Smooth muscle cell (in vitro differentiated cells): ENCODE results near the gene TXLNG. TPM values are rescaled to one million over a fixed set of nuclear protein-coding genes. Genes with fewer than 3 reads are reported as not detected.
"Not testable (repeated sequence)": the region's sequence is repeated elsewhere in the genome, so short reads cannot be mapped to it uniquely, and the experiment has no call there.

Source experiments
- DNase-seq: peaks from one replicate; lab custom pipeline; 2025; ENCODE audit not compliant: unreplicated experiment; lab: John Stamatoyannopoulos, UW
- H2AFZ ChIP-seq: fragments of 200-600 bp; sonication (generic); 2 replicates; pipeline ENCODE4 v1.6.0; 2016; ENCODE audit warnings: antibody characterized with exemption, low read depth, mild to moderate bottlenecking
- H3F3A ChIP-seq: fragments of 200-600 bp; sonication (generic); 2 replicates; pipeline ENCODE4 v1.6.0; 2017; ENCODE audit warnings: antibody characterized with exemption, low read depth
- H3K27ac ChIP-seq: fragments of 200-600 bp; sonication (generic); 2 replicates; pipeline ENCODE4 v1.5.1; 2016; ENCODE audit warnings: low read depth, mild to moderate bottlenecking
- H3K27me3 ChIP-seq: fragments of 200-600 bp; sonication (generic); 2 replicates; pipeline ENCODE4 v1.6.1; 2016; ENCODE audit warnings: low read depth, mild to moderate bottlenecking
- H3K36me3 ChIP-seq: fragments of 200-600 bp; sonication (generic); 2 replicates; pipeline ENCODE4 v1.5.1; 2016; ENCODE audit warnings: low read depth
- H3K4me1 ChIP-seq: fragments of 200-600 bp; sonication (generic); 2 replicates; pipeline ENCODE4 v1.5.1; 2016; ENCODE audit warnings: low read depth
- H3K4me2 ChIP-seq: fragments of 200-600 bp; sonication (generic); 2 replicates; pipeline ENCODE4 v1.6.0; 2016; ENCODE audit warnings: mild to moderate bottlenecking
- H3K4me3 ChIP-seq: fragments of 200-600 bp; sonication (generic); 2 replicates; pipeline ENCODE4 v1.5.1; 2016; ENCODE audit warnings: mild to moderate bottlenecking
- H3K79me2 ChIP-seq: fragments of 200-600 bp; sonication (generic); 2 replicates; pipeline ENCODE4 v1.6.0; 2016; ENCODE audit warnings: low read depth, mild to moderate bottlenecking
- H3K9ac ChIP-seq: fragments of 200-600 bp; sonication (generic); 2 replicates; pipeline ENCODE4 v1.6.0; 2016; ENCODE audit warnings: low read depth
- H3K9me3 ChIP-seq: fragments of 200-600 bp; sonication (generic); replicated peaks from 2 replicates; pipeline ENCODE4 v1.5.1; 2016; ENCODE audit warnings: low read depth
- H4K20me1 ChIP-seq: fragments of 200-600 bp; sonication (generic); 2 replicates; pipeline ENCODE4 v1.6.0; 2016; ENCODE audit warnings: low read depth
- WGBS: methylation state at CpG from one replicate; pipeline ENCODE4 v1.1.7; 2016; ENCODE audit warnings: low lambda C conversion rate; 5-methylcytosine and 5-hydroxymethylcytosine counted together
- polyA plus RNA-seq: library from polyadenylated mRNA; unstranded; fragments of >200 nt; fragmentation: Nextera tagmentation; extraction: Ambion mirVana; gene quantifications from 2 replicates; pipeline ENCODE4 v1.2.1, GENCODE V29; 2016
- total RNA-seq: library from RNA; depleted of rRNA; stranded (reverse); fragments of >200 nt; gene quantifications from 2 replicates; pipeline ENCODE4 v1.2.3, GENCODE V29; 2014
- TF ChIP-seq, protein P1 (sequence below): fragments of 200-600 bp; sonication (generic); IDR thresholded peaks from 2 replicates; pipeline ENCODE4 v1.5.1; 2017; ENCODE audit warnings: borderline replicate concordance, mild to moderate bottlenecking, antibody characterized with exemption; ENCODE audit not compliant: insufficient read depth, poor library complexity, severe bottlenecking

TXLNG gene
- total and polyA plus RNA-seq, 2 experiments from 2014 or later: 5.7 to 19.6 TPM

DNA sequence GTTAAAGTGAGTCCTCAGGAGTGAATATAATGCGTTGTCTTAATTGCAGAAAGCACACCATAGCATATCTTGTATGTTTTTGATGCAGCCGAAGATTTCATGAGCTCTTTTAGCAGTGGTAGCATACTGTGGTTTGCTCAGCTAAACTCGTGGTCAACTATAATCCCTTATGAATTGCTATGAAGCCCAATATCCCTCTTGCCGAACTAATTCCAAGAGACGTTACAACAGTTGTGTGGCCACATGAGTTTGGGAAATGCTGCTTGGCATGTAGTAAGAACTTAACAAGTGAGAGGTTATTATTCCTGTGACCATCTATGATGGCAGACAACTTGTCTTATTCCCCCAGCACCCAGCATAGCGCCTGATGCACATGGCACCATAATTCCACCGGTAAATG lies 36.1 kb upstream of the TXLNG start:
- Histone ChIP-seq H3K27ac (no peak overlapping the region), H3K27me3 (no peaks in the 10 kb centered on the region), H3K4me3 (no peak overlapping the region), H3K9ac (no peak overlapping the region), H3F3A (no peaks in the 10 kb centered on the region), H4K20me1 (peaks cover 63% of the 10 kb centered on the region), H3K79me2 (no peaks in the 10 kb centered on the region), H3K4me2 (no peak overlapping the region), H3K4me1 (peaks cover 4% of the 10 kb centered on the region), H2AFZ (no peak overlapping the region), H3K9me3 (no peaks in the 10 kb centered on the region), H3K36me3 (peaks cover 11% of the 10 kb centered on the region)
- 60% methylated on average over 7 of the region's 7 CpGs for WGBS
- DNase-seq: no peak
- TF ChIP-seq, protein P1, sequence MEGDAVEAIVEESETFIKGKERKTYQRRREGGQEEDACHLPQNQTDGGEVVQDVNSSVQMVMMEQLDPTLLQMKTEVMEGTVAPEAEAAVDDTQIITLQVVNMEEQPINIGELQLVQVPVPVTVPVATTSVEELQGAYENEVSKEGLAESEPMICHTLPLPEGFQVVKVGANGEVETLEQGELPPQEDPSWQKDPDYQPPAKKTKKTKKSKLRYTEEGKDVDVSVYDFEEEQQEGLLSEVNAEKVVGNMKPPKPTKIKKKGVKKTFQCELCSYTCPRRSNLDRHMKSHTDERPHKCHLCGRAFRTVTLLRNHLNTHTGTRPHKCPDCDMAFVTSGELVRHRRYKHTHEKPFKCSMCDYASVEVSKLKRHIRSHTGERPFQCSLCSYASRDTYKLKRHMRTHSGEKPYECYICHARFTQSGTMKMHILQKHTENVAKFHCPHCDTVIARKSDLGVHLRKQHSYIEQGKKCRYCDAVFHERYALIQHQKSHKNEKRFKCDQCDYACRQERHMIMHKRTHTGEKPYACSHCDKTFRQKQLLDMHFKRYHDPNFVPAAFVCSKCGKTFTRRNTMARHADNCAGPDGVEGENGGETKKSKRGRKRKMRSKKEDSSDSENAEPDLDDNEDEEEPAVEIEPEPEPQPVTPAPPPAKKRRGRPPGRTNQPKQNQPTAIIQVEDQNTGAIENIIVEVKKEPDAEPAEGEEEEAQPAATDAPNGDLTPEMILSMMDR: no peak

DNA sequence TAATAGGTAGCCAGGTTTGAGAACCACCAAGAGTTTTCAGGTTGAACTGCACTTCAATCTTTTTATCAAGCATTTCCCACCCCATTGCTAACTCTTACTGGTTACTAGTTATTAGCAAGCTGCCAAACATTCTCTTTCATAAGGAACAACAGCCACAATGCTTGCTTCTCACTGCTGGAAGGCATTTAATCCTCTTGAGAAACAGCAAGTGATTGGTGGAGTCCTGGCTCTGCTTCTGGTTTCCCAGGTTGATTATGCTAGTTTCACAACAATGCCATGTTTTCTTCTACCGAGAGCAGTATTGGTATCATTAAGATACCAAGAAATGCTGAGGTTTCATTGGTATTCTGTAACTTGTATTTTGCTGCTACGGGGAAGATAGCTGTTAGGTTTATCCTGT lies 32.2 kb upstream of the TXLNG start:
- H3K4me1 ChIP-seq: peaks cover 4% of the 10 kb centered on the region
- peaks cover 22% of the 10 kb centered on the region for H3K36me3 ChIP-seq
- H3K27me3 ChIP-seq: no peaks in the 10 kb centered on the region
- no peaks in the 10 kb centered on the region for H3K9me3 ChIP-seq
- H4K20me1 ChIP-seq: peaks cover 43% of the 10 kb centered on the region
- no peaks in the 10 kb centered on the region for H3K79me2 ChIP-seq
- 91% methylated on average over 2 of the region's 2 CpGs for WGBS
- DNase-seq: no peak
- no peak overlapping the region for H3K4me2 ChIP-seq
- H3K9ac ChIP-seq: no peak overlapping the region
- no peaks in the 10 kb centered on the region for H3F3A ChIP-seq
- TF ChIP-seq, protein P1: no peak
- no peak overlapping the region for H3K27ac ChIP-seq
- no peak overlapping the region for H2AFZ ChIP-seq
- no peak overlapping the region for H3K4me3 ChIP-seq

DNA sequence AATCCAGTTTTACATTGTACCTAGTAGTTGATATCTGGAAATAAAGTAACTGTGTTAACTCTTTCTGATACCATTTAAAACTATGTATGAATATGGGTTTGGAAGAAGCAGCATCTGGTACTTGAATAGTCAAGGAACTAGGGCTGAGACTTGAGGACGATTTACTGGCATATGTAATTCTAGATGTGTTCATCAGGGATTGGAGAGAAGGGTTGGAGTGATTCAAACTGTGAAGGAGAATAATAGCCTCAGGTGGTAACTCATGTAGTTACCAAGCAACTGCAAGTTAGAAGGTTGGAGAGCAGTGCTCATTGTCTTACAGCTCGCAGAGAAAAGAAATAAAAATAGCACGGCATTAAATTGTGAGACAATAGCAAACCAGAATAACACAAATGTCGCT lies 29.5 kb upstream of the TXLNG start:
- Histone ChIP-seq H3K9ac (no peak overlapping the region), H3K27me3 (no peaks in the 10 kb centered on the region), H3K4me3 (no peak overlapping the region), H3K79me2 (no peaks in the 10 kb centered on the region), H3K4me2 (no peak overlapping the region), H3K27ac (no peak overlapping the region), H3K9me3 (no peaks in the 10 kb centered on the region), H3F3A (no peaks in the 10 kb centered on the region), H3K36me3 (peaks cover 42% of the 10 kb centered on the region), H3K4me1 (peaks cover 4% of the 10 kb centered on the region), H2AFZ (no peak overlapping the region), H4K20me1 (peaks cover 21% of the 10 kb centered on the region)
- 96% methylated on average over 4 of the region's 4 CpGs for WGBS
- no peak for DNase-seq
- TF ChIP-seq, protein P1: no peak

DNA sequence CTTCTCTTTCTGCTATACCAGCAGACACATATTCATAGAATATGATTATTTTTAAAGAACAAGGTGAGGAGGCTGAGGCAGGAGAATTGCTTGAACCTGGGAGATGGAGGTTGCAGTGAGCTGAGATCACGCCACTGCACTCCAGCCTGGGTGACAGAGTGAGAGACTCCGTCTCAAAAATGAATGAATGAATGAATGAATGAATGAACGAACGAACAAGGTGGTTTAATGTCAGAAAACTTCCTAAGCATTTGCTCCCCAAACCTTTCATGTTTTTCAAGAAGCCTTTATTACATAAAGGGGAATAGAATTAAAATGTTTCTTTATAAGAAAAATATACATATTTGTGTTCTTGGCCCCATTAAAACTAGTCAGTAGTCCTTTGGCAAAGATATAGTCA lies 24.8 kb upstream of the TXLNG start:
- not testable (repeated sequence) for H3K79me2 ChIP-seq, H3K27ac ChIP-seq, H3K4me3 ChIP-seq, H3K9me3 ChIP-seq, DNase-seq, H2AFZ ChIP-seq, H4K20me1 ChIP-seq, H3K9ac ChIP-seq, H3K4me2 ChIP-seq, H3K27me3 ChIP-seq, H3K4me1 ChIP-seq, H3F3A ChIP-seq
- WGBS: 97% methylated on average over 4 of the region's 4 CpGs
- H3K36me3 ChIP-seq: peaks cover 31% of the 10 kb centered on the region
